HepG2 (cell line): ENCODE data around the gene KLKB1. TPM values are rescaled to one million over a fixed set of nuclear protein-coding genes. Genes with fewer than 3 reads are reported as not detected.

Experiments
- ATAC-seq: fragments of 200-7000 bp; cut with Tn5 transposase; 3 replicates; pipeline ENCODE4 v1.9.1; 2020; ENCODE audit warnings: mild to moderate bottlenecking, moderate library complexity
- BruUV-seq: library from RNA; stranded (reverse); fragments of 400-500 nt; replicated peaks from 2 replicates; lab custom pipeline; 2021; lab: Mats Ljungman, UMichigan
- CTCF ChIA-PET: fragments of 300-600 bp; formaldehyde crosslinking; extraction: SDS; loops from one replicate; lab custom pipeline; 2021; ENCODE audit warnings: low total read pairs, inconsistent platforms, low intra/inter-chr PET ratio; lab: Yijun Ruan, JAX
- POLR2A ChIA-PET: fragments of 350-600 bp; sonication (Branson Sonifier 250); formaldehyde crosslinking; loops from one replicate; lab custom pipeline; 2020; ENCODE audit warnings: antibody characterized with exemption, inconsistent platforms; lab: Yijun Ruan, JAX
- DNase-seq: peaks from one replicate; pipeline ENCODE4 v3.0.0-alpha.2; 2015; ENCODE audit warnings: low spot score
- FAIRE-seq: peaks from 3 replicates; lab custom pipeline; 2011; peaks lifted over from hg19 to GRCh38; lab: Jason Lieb, UNC
- H2AFZ ChIP-seq: one replicate; pipeline ENCODE4 v1.6.1; 2011; ENCODE audit warnings: low read length, inconsistent platforms
- H3K27ac ChIP-seq: fragments of 300-600 bp; 3 replicates; pipeline ENCODE4 v1.8.0; 2011; ENCODE audit warnings: mixed run types, mild to moderate bottlenecking, mixed read lengths, low read length, inconsistent platforms; ENCODE audit not compliant: insufficient read depth; ENCODE audit errors: extremely low read length
- H3K27me3 ChIP-seq, 2 experiments: fragments of 200-600 bp in 1 of 2; 2 replicates in 1 of 2; 3 replicates in 1 of 2; pipeline versions ENCODE4 v1.6.0 to v1.8.0; 2011; ENCODE audit warnings: low read length in 2 of 2, mild to moderate bottlenecking in 2 of 2, moderate library complexity in 2 of 2, inconsistent platforms in 1 of 2; ENCODE audit not compliant: insufficient read depth in 2 of 2, control insufficient read depth in 1 of 2
- H3K36me3 ChIP-seq, 2 experiments: fragments of 200-600 bp in 1 of 2; replicated peaks in 1 of 2; 2 replicates in 1 of 2; 3 replicates in 1 of 2; pipeline versions ENCODE4 v1.5.1 to v1.8.0; 2011; ENCODE audit warnings: low read length in 2 of 2, inconsistent platforms in 1 of 2; ENCODE audit not compliant: insufficient read depth in 2 of 2, control insufficient read depth in 1 of 2
- H3K4me1 ChIP-seq: 2 replicates; pipeline ENCODE4 v1.5.1; 2012; ENCODE audit warnings: low read length, inconsistent platforms; ENCODE audit not compliant: insufficient read depth
- H3K4me2 ChIP-seq: 2 replicates; pipeline ENCODE4 v1.6.0; 2011; ENCODE audit warnings: low read depth, low read length, inconsistent platforms
- H3K4me3 ChIP-seq, 3 experiments: fragments of 200-600 bp in 1 of 3; sonication (generic), shearing (Covaris generic) in 1 of 3; replicated peaks in 1 of 3; 2 replicates each; pipeline ENCODE4 v1.5.1; 2011 to 2016; ENCODE audit warnings: low read length in 3 of 3, inconsistent platforms in 2 of 3, low read depth in 2 of 3, mild to moderate bottlenecking in 2 of 3, control low read depth in 1 of 3, mixed read lengths in 1 of 3; ENCODE audit not compliant: insufficient read depth in 1 of 3
- H3K79me2 ChIP-seq: one replicate; pipeline ENCODE4 v1.6.1; 2011; ENCODE audit warnings: low read length, inconsistent platforms; ENCODE audit not compliant: insufficient read depth
- H3K9ac ChIP-seq: 2 replicates; pipeline ENCODE4 v1.6.0; 2011; ENCODE audit warnings: mild to moderate bottlenecking, low read depth, low read length, inconsistent platforms; ENCODE audit not compliant: insufficient read depth
- H3K9me3 ChIP-seq: 2 replicates; pipeline ENCODE4 v1.5.1; 2012; ENCODE audit warnings: mild to moderate bottlenecking, low read length
- H4K20me1 ChIP-seq: 2 replicates; pipeline ENCODE4 v1.6.0; 2011; ENCODE audit warnings: inconsistent platforms, mild to moderate bottlenecking, low read length, moderate library complexity; ENCODE audit not compliant: insufficient read depth
- CREB1 ChIP-seq, 2 experiments: fragments of 450-650 bp in 1 of 2; IDR thresholded peaks; 2 replicates each; pipeline ENCODE4 v1.6.1; 2016 to 2017; ENCODE audit warnings: control low read depth in 1 of 2, mild to moderate bottlenecking in 1 of 2, missing compliant biosample characterization in 1 of 2, missing genetic modification characterization in 1 of 2
- KDM5B ChIP-seq: sonication (generic); formaldehyde crosslinking; IDR thresholded peaks from 2 replicates; pipeline ENCODE4 v1.4.0; 2020; ENCODE audit warnings: missing genetic modification reagents, mild to moderate bottlenecking, borderline replicate concordance
- NR2C2 ChIP-seq: sonication (generic); formaldehyde crosslinking; IDR thresholded peaks from 2 replicates; pipeline ENCODE4 v1.4.0; 2020; ENCODE audit warnings: missing genetic modification reagents, mild to moderate bottlenecking, moderate library complexity, borderline replicate concordance
- SRY ChIP-seq: sonication (generic); formaldehyde crosslinking; IDR thresholded peaks from 2 replicates; pipeline ENCODE4 v1.8.0; 2022; ENCODE audit warnings: mild to moderate bottlenecking, missing genetic modification reagents
- ZBTB21 ChIP-seq: sonication (generic); formaldehyde crosslinking; IDR thresholded peaks from 2 replicates; pipeline ENCODE4 v1.4.0; 2020; ENCODE audit warnings: missing genetic modification reagents
- ZNF317 ChIP-seq: sonication (generic); formaldehyde crosslinking; IDR thresholded peaks from 2 replicates; pipeline ENCODE4 v1.5.0; 2020; ENCODE audit warnings: mild to moderate bottlenecking, missing genetic modification reagents
- ZNF550 ChIP-seq: sonication (generic); formaldehyde crosslinking; IDR thresholded peaks from 2 replicates; pipeline ENCODE4 v1.4.0; 2020; ENCODE audit warnings: mild to moderate bottlenecking, missing genetic modification reagents, borderline replicate concordance
- ZNF580 ChIP-seq: IDR thresholded peaks from 2 replicates; pipeline ENCODE4 v1.6.1; 2016; ENCODE audit warnings: low read depth, borderline replicate concordance
- WGBS: methylation state at CpG from one replicate; pipeline ENCODE4 v1.1.6; 2017; ENCODE audit warnings: low lambda C conversion rate; 5-methylcytosine and 5-hydroxymethylcytosine counted together
- in situ Hi-C: cut with HindIII; loops from 2 replicates; pipeline ENCODE4 v1.10.0; 2017; ENCODE audit warnings: low pct_unique_long_range_greater_than_20kb; ENCODE audit not compliant: extremely low pct_ligation_motif_present
- intact Hi-C: fragments of 100-400 bp; cut with micrococcal nuclease; formaldehyde crosslinking; loops from one replicate; pipeline ENCODE4 v1.10.0; 2022; ENCODE audit not compliant: unreplicated experiment
- polyA plus RNA-seq, 8 experiments: library from polyadenylated mRNA; depleted of rRNA in 3 of 8; stranded (reverse) in 7 of 8; unstranded in 1 of 8; fragments of >200 nt; fragmentation: Illumina TruSeq in 4 of 8; extraction: Trizol in 4 of 8; gene quantifications; 2 replicates each; pipeline versions ENCODE4 v1.2.1 to v1.2.3, GENCODE V29; 2011 to 2016; ENCODE audit warnings: low read depth in 4 of 8, missing spikeins in 1 of 8, mixed read lengths in 1 of 8; ENCODE audit not compliant: insufficient read depth in 1 of 8
- total RNA-seq, 5 experiments: library from RNA; depleted of rRNA; stranded (reverse); fragments of >200 nt; fragmentation: Illumina TruSeq; extraction: Trizol; gene quantifications; 2 replicates each; pipeline ENCODE4 v1.2.3, GENCODE V29; 2016; ENCODE audit warnings: low read depth in 1 of 5
- TF ChIP-seq, protein P1 (sequence below): sonication (generic); formaldehyde crosslinking; IDR thresholded peaks from 2 replicates; pipeline ENCODE4 v1.9.0; 2021; ENCODE audit warnings: missing genetic modification reagents, mild to moderate bottlenecking, borderline replicate concordance

KLKB1 gene
- total and polyA plus RNA-seq, 2 of the 13 experiments (the other 11 are each of a cell fraction or from before 2014, with no cell fraction given), result 0.26 to 0.49 TPM

DNA sequence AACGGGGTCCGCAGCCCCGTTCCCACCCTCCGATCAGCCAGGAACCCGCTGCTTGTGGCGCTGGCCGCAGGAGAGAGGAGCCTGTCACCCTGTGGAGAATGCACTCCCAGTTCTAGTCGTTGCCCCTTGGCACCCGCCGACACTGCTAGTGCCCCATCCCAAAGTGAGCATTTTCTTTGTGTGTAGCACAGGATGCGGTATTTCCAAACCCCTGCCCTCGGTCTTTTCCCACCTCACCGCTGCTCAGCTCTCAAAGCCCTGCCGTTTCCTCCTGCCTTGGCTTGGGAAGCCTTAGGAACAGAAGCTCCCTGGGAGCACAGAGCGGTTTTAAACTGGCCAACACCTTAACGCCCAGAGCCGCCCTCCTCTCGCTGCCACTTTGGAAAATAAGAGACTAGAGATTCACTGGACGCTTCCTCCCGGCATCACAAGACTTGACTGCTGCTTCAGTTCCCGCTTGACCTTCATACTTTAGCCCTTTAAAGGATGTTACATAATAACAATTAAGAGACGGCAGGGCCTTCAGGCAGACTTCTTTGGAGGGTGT lies 35.2 kb upstream of the KLKB1 start (continued):
- TF ChIP-seq CREB1 (IDR thresholded peaks at IDR 0.05), result no peak
- TF ChIP-seq CREB1 (CRISPR knock-in tag; IDR thresholded peaks at IDR 0.05), result no peak
- TF ChIP-seq, all 625 proteins: peak for 32

DNA sequence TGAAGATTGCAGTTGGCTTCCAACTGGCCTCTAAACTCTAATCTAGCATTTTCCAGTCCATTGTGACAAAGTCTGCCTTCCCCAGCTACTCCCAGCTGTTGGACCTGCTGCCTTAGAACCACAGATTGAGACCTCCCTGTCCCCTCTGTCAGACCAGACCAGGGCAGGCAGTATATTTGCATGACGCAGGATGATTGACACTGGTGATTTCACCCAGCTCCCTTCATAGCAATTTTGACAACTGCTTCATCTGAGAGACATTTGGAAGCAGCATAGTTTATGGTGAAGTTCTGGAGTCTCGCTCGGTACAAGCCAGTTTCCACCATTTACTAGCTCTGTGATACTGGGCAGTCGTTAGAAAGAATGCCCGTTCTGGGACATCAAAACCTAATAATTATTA lies 33.5 kb upstream of the KLKB1 start:
- in situ Hi-C loops, result no loop called here
- CTCF ChIA-PET, result no interaction called here

More for the DNA sequence above, 33.5 kb upstream of the KLKB1 start:
- ATAC-seq (no peak), FAIRE-seq (no peak), DNase-seq (no peak)
- Histone ChIP-seq H3K79me2 (no peaks in the 10 kb centered on the region), H3K9ac (no peak overlapping the region), H3K27ac (no peak overlapping the region), H3K27me3 (no peaks in the 10 kb centered on the region), H2AFZ (no peak overlapping the region), H3K4me1 (peaks cover 22% of the 10 kb centered on the region), H3K4me2 (no peak overlapping the region), H3K4me3 (no peak overlapping the region), H3K9me3 (no peaks in the 10 kb centered on the region), H4K20me1 (no peaks in the 10 kb centered on the region), H3K36me3 (no peaks in the 10 kb centered on the region)
- POLR2A ChIA-PET, result no interaction called here
- 100% methylated on average over 5 of the region's 5 CpGs for WGBS
- intact Hi-C loops, result loop anchor here (5.0 kb wide), 2 partner anchors 47 to 73 kb away; partner anchors contain the start of gene F11
- BruUV-seq, result no TSS peak
- TF ChIP-seq NR2C2 (CRISPR knock-in tag) (no peak), ZNF550 (CRISPR knock-in tag) (no peak), KDM5B (CRISPR knock-in tag) (no peak), ZNF580 (no peak), ZNF317 (CRISPR knock-in tag) (no peak), ZBTB21 (CRISPR knock-in tag) (no peak), SRY (no peak)
- TF ChIP-seq, protein P1, sequence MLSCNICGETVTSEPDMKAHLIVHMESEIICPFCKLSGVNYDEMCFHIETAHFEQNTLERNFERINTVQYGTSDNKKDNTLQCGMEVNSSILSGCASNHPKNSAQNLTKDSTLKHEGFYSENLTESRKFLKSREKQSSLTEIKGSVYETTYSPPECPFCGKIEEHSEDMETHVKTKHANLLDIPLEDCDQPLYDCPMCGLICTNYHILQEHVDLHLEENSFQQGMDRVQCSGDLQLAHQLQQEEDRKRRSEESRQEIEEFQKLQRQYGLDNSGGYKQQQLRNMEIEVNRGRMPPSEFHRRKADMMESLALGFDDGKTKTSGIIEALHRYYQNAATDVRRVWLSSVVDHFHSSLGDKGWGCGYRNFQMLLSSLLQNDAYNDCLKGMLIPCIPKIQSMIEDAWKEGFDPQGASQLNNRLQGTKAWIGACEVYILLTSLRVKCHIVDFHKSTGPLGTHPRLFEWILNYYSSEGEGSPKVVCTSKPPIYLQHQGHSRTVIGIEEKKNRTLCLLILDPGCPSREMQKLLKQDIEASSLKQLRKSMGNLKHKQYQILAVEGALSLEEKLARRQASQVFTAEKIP, result no peak
